GM19467 (cell line): Measurements from ENCODE around the gene MYBPH.

Experiments used
- ATAC-seq: cut with Tn5 transposase; IDR thresholded peaks from one replicate; pipeline ENCODE4 v1.9.1; 2021; ENCODE audit warnings: mild to moderate bottlenecking, moderate library complexity; ENCODE audit not compliant: unreplicated experiment

The MYBPH gene, protein sequence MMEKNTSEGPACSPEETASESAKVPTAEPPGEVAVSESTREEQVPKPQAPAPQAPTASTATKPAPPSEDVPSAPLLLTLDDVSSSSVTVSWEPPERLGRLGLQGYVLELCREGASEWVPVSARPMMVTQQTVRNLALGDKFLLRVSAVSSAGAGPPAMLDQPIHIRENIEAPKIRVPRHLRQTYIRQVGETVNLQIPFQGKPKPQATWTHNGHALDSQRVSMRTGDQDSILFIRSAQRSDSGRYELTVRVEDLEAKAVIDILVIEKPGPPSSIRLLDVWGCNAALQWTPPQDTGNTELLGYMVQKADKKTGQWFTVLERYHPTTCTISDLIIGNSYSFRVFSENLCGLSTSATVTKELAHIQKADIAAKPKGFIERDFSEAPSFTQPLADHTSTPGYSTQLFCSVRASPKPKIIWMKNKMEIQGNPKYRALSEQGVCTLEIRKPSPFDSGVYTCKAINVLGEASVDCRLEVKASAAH

DNA sequence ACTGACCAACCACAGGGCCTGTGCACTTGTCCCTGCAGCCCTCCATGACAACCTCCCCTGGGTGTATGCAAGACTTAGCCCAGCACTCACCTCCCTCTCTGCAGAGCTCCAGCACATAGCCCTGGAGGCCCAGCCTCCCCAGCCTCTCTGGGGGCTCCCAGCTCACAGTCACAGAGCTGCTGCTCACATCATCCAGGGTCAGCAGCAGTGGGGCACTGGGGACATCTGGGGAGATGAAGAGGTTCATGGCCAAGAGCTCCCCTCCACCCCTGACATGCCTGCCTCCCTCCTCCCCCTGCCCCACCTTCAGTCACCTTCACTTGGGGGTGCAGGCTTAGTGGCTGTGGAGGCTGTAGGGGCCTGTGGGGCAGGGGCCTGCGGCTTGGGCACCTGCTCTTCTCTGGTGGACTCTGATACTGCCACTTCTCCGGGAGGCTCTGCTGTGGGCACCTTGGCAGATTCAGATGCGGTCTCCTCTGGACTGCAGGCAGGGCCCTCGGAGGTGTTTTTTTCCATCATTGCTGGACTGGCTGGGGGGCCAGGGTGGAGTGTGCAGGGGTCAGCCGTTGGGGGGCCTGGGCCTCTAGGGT lies at the start of gene MYBPH:
MYBPH (minus strand) TSS at position 590 of the 590 bp plus-strand sequence; CDS start at position 519, 71 bp downstream.
- ATAC-seq: no peak

DNA sequence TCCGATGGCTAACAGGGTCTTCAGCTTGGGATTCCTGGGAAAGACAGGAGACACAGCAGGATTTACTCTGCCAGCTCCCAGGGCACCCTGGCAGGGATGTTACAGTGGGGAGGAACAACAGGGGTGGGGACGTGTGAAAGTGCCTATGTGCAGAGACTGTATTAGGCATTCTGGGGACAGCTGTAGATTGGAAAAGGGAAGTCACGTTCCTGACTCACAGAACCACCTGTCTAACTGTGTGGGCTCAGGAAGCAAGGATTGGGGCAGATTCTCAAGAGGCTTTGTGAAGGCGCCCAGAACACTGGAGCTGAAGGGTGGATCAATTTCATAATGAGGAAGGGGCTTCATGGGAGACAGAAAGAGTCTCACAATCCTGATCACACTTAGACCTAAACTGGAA lies 49.4 kb upstream of the MYBPH start:
- no peak for ATAC-seq

DNA sequence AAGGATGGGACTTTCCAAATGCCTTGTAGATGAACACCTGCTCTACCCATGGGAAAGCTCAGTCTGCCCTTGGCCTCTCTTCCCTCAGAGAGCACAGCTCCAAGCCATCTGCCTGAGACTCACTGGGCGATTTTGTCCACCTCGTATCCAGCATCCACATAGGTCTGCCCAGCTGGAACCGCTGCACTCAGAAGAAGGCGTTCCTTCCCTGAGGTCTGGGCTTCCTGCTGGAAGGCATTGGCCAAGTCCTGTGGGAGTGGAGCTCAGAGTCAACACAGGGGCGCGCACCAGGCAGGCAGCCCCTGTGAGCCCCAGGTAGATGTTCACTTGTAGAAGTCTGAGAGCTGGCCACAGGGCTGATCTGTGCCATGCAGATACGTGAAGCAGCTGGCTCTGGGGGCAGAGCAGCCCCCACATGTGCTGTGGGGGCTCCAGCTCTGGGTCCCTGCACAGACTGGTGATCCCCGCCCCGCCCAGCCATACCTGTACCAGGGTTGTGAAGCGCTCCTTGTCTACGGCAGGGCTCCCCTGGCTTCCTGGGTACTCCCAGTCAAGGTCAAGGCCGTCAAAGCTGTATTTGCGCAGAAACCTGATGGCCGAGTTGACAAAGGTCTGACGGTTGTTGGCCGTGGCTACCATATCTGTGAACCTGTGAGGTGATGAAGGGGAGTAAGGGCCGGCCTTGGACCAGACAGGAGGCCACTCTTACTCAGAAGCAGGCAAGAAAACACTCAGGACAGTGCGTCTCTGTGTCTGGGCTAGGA lies 47.6 kb upstream of the MYBPH start:
- ATAC-seq: no peak

DNA sequence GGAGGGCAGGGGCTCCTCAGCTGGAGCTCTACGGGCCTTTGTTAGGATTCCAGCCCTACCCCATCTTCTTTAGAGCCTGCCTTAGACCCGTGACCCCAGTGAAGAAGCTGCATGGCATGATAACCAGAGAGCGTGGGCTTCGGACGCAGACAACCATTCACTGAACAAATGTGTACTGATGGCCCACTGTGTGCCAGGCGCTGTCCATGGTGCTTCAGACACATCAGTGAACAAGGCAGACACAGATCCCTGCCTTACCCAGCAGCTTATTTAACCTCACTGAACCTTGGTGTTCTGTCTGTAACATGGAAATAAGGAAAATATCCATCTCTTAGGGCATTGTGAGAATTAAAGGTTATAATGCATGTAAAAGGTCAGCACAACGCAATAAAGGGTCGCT lies 44.3 kb upstream of the MYBPH start:
- no peak for ATAC-seq

DNA sequence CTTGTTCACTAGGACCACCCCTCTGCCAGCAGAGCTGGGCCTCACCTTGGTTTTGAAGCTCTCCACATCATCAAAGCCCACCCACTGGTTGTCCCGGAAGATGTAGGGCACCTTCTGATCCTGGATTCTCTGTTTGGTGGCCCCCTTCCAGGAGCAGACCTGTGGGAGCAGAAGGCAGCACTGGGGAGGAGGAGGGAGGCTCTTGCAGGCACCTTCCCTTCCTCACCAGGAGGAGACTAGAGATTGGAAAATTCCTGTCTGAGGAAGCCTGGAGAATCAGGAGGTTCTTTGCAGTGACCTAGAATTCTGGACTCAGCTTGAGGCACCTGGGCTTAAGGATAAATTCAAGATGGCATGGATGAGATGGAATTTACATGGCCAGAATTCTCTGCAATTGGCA lies 43.5 kb upstream of the MYBPH start:
- no peak for ATAC-seq

DNA sequence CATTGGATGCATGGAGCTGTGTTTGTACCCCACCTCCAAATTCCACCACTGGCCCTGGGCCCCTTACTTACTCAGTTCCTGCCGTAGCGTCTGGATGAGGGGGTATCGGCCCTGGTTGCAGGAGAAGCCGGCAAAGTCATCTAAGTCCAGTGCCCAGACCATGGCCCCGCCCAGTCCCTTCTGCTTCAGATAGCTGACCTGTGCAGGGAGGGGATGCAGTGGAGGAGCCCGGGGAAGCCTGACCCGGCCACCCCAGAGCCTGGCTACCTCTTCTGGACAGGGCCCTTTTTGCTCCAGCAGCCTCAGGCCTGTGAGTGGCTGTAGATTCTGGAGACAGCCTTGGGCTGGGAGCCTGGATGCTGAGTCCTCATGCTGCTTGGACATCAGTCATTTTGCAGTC lies 42.0 kb upstream of the MYBPH start:
- no peak for ATAC-seq

DNA sequence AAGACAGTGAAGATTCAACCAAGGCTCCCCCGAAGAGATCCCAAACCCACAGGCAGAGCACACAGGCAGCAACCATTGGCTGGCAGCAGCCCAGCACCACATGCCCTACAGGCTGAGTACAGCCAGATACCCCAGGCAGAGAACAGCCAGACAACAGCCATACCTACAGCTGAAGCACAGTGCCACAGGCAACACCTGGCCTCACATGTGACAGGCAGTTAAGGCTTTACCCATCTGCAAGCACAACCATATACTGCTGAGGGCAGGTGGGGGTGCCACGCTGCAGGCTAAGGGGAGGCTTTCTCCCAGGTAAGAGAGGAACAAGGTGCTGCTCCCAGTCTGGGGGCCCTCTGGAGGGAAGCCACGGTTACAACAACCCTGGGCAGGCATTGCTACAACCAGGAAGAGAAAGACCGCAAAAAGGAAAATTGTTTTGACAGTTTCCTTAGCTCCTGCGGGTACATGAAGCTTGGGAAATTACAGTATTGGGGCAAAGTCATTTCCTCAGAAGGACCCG lies 41.6 kb upstream of the MYBPH start:
- no peak for ATAC-seq

DNA sequence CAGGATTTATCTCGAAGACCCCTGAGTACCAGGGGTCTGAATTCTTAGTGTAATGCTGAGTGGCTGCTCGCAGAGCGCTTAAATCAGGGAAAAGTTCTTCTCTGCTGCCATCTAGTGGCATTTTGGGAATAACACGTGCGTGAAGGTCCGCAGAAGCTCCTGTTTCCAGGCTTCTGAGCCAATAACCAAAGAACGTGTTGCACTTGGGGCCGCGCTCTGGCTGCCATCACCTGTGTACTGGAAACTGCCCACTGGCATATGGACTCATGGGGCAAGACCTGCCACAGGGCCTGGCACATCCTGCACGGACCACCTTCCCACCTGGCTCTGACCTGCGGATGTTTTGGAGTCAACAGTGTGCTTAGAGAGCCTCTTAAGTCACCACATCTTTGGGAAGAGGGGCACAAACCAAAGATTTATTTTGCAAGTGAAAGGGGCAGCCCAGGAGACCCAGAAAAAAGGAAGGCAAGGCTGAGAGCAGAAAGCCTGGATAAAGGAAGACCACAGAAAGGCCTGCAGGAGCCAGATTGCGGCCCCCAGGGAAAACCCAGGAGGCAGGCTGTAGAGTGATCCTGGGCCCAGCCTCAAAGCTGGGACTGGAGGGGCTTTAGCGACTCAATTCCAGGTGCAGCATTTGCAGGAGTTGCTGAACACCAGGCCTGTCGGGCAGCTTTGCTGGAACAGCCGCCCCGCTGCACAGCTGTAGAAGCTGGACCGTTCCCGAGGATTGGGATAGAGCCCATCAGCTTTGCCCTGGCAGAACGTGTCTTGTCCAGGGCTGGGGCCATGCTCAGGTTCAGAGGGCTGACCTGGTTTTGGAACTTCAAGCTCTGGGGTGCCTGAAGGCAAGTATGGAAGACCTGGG lies 40.9 kb upstream of the MYBPH start:
- ATAC-seq: no peak

DNA sequence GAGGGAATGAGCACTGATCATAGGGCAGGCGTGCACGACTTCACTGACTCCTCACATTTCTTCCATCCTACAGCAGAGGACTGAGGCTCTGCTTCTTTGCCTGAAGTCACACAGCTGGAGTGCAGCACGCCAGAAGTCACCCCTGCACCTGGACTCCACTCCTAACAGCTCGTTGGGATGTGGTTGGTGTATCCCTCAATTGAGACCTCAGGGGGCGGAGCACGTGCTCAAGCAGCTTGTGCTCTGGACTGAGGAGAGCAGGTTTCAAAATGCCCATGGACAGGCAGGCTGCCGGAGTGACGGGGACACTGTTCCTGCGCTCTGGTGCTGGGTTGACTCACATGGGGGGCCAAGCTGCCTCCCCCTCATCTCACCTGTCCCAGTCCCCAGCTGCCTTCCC lies 39.9 kb upstream of the MYBPH start:
- no peak for ATAC-seq

DNA sequence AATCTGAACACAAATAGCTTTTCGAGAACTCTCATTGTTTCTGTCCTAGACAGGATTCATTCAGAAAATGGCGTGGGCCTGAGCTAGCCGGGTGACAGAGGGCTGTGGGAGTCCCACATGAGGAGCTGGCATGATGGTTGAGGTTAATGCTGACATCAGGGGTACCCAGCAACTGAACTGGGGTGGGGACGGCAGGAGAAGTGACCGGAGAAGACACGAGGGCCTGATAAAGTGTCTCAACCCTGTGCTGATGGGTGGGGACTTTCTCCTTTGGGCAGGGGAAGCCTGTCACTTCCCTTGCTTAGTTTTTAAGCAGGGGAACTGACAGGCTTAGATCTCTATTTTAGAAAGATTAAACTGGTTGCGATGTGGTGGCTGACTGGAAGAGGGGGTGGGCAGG lies 39.2 kb upstream of the MYBPH start:
- no peak for ATAC-seq

DNA sequence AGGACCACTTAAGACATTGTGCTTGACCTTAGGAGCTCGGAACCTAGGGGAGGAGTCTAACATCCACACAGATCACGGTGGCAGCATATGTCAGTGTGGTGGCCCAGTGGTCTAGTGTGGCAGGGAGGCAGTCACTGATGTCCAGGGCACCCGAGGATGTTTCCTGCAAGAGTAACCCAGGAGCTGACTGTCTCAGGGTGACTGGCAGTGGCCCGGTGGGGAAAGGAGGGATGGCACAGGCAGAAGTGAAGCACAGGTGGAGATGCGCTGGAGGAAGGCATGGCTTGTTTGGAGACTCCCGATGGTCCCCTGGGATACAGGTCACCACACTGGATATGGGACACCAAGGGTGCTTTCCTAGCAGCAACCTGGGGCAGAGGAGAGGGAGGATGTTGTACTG lies 37.5 kb upstream of the MYBPH start:
- ATAC-seq: no peak

DNA sequence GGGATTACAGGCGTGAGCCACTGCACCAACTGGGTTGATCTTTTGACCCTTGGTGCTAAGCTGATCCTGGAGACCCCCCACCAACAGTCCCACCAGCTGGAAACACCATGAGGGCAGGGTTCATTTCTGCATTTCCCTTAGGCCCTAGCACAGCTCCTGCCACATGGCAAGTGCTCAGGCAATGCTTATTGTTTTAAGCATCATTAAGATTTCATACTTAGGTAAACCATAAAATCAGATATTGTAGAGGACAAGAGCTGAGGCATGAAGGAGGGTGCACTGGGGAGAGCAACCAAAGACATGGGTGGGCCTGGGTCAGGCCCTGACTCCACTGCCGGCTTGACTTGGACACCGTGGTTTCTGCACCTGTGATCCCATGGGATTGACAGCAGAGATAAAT lies 36.2 kb upstream of the MYBPH start:
- no peak for ATAC-seq

DNA sequence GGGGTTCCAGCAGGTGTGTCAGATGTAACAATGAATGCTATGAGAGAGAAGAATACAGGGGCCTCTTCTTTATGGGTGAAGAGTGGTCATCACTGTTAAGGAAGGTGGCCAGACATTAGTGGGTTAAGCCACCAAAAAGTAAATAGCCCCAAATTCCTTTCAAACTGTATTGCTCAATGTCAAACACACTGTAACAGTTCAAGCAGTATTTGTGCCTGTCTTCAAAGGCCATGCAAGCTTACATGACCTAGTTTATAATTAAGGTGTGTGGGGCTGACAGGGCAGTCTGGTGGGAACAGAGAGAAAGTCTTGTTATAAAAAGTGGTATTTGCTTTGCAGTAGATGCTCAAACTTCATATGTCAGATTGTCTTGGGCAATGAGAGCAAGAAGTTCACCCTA lies 35.4 kb upstream of the MYBPH start:
- no peak for ATAC-seq

DNA sequence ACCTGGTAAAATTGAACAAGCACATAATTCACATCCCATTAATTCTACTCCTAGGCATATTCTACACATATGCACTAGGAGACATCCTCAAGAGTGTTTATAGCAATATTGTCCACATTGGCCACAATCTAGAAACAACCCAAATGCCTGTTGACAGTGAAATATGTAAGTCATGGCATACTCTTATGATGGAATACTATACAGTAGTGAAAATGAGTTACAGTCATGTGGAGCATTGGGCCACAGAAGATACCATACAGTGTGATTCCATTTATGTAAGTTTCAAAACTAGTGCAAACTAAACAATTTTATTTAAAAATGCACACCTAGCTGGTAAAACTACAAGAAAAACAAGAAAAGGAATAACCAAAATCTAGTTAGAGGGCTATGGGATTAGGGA lies 34.7 kb upstream of the MYBPH start:
- ATAC-seq: no peak

DNA sequence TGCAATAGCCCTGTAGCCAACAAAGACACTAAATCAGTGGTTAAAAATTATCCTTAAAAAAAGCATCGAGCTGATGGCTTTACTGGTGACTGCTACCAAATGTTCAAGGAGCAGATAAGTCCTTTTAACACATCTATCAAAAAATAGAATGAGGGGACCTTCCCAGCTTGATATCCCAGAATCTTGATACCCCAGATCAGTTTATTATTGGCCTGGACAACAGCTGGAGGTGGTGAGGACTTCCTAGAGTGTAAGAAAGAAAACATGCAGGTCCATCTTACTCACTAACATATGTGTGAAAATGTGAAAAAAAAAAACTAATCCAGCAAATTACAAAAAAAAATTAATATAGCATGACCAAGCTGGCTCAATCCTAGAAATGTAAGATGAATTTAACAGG lies 32.6 kb upstream of the MYBPH start:
- ATAC-seq: no peak

DNA sequence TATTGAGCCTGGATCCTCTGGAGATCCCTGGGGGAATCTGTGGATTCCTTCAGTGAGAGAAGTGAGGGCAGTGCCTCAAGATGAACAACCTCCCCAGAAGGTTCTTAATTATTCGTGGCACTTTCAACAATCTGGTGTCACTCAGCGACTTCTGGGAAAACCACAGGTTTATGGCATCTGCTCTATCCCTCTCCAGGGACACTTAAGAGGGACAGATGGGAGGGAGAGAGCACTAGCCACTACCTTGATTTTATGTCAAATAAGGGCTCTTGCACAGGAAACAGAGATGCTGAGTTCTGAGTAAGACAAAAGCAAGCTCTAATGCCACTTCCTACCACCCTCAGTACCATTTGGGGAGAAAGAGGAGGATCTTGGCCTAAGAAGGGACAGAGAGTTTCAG lies 32.1 kb upstream of the MYBPH start:
- no peak for ATAC-seq

DNA sequence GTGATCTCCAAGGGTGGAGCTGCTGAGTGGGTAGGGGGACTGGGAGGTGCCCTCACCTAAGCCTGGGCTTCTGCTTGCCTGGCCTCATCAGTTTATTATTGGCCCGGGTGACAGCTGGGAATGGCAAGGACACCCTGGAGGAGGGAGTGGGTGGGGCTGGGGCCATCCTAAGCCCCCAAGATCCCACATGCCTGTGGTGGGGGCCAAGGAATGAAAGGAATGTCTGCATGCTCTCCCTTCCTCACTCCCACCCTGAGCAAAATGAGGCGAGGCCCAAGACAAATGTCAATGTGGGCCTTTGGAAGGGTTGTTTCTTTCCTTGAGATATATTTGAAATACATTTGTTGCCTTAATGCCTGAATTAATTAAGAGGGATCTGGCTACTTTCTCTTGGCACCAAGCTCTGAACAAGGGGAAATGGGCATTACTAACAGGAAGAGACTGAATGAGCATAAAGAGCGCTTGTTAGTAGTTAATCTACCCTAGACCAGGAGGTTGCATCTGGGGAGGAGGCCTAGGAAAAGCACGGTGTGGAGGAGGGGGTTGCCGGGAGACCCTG lies 30.6 kb upstream of the MYBPH start:
- ATAC-seq: no peak

DNA sequence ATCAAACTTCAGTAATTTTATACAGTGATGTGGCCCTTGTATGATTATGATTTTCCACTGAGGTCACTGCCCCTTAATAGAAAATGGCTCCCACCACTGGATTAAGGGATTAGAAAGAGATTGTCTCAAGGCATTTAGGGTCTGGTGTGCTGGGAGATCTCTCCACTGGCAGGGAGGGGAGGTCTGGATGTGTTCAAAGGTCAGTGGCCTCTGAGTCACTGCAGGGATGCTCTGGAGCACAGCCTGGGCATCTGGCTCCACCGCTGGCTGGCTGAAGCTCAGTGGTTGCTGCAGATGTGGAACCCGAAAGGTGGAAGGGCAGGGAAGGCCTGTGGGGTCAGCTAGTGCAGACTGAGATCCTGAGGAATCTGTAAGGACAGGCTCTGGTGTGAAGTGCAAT lies 29.1 kb upstream of the MYBPH start:
- ATAC-seq: no peak

DNA sequence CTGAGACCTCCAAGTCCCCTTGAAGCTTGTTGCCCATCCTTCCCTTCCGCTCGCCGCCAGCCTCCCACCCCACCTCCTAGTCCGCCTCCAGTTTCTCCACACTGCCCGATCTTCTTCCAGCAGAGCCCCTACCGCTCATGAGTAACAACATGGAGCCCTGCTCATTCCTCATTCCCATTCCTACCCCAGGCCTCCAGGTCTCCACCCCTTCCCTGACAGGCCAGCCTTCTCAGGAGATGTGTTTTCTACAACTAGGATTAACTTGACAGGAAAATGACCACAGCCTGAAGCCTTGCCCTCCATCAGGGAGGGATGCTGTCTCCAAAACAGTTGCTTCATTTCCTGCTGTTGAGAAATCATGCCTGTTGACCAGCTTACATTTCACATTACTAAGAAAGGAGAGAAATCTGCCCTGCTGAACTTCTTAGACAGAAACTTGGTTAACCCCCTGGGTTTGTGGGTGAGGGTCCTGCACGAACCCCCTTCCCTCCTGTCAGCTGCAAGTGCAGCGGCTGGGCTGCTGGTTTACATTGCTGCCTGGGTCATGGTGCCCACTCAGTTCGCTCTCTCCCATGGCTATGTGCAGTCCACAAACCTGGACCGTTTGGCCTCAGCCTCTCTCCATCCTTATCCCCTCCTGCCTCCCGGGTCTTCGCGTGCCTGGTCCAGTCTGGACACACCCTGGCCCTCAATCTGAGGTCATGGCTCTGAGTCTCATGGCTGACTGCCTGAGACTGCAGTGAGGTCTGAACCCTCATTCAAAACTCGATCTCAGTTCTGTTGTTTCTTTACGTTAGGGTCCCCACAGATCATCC lies 27.0 kb upstream of the MYBPH start:
- no peak for ATAC-seq
